NCI-H2107 (cell line): Measurements from ENCODE around the gene CSTF1.
A peak's percentile ranks its signal among the peaks of the same experiment; 100 is the strongest.

Experiments used
- DNase-seq: peaks from one replicate; lab custom pipeline; 2025; lab: John Stamatoyannopoulos, UW

Gene CSTF1

DNA sequence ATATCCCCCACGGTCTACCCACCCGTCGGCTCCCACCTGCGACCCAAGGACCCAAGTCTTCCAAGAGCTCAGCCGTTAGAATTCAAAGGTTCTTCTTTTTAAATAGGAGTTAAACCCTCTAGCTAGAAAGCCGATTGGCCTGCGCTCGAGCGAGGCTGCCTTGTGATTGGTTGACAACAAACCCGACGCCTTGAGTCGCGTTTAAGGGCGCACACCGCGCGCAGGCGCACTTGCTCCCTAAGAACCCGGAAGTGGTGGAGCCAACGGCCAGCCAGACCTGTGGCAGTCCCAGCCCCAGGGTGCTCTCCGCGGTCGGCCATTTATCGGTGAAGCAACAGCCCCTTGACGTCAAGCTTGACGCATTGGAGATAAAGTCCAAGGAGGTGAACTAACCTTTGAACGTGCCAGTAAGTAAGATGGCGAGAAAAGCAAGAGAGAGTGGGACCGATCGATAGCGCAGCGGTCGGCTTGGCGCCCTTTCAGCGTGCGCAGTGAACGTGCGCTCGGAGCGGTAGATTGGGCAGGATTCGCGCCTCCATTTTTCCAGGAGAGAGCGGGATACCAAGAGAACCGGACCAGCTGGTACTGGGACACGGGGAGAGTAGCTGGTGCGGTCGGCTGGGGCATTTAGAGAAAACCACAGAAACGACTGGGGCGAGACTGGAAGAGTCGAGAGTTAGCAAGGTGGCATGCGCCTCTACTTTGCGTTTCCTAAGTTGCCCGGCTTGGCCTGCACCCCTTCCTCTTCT lies at the start of gene CSTF1, which contains the start of gene AURKA:
CSTF1 (plus strand) TSS at position 514 of the 749 bp plus-strand sequence. CDS start 2,908 bp downstream, outside the sequence.
AURKA (minus strand) TSS at position 84 of the 749 bp plus-strand sequence. CDS start 4,018 bp downstream, outside the sequence.
- peak; percentile 97 for DNase-seq

DNA sequence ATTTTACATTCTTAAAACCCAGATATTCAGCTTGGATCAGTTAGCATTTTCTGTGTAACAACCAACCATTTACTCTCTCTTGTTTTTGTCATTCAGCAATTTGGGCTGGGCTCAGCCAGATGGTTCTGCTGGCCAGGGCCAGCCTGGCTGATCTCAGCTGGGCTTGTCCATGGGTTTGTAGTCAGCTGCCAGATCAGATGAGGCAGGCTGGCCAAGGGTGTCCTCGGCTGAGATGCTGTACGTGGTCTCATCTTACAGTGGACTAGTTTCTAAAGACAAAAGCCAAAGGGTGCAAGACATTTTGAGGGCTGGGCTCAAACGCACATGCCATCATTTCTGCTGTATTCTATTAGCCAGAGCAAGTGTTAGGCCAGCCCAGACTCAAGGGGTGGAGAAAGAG lies 49.7 kb upstream of the CSTF1 start:
- no peak for DNase-seq

DNA sequence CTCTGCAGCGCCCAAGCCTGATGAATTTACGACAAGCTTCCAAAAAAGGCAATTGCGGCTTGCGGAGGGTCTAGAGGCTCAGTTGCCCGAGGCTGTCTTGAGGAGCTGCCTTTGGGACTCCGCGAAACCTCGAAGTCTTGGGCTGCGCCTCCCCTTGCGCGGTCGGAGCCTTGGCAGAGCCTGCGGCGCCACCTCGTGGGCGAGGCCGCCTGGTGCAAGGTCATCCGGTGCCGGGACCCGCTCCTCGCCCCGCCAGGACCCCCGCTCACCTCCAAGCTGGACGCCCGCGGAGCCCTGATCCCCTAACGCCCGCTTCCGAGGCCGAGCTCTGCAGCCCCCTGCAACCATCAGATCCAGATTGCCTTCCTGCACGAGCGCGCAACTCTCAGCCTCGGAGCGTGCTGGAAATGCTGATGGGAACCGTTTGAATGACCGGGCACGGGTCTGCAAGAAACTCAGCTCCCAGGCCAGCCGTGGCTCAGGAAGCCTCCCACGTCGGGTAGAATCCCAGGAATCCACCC lies 48.5 kb upstream of the CSTF1 start:
- DNase-seq: no peak

DNA sequence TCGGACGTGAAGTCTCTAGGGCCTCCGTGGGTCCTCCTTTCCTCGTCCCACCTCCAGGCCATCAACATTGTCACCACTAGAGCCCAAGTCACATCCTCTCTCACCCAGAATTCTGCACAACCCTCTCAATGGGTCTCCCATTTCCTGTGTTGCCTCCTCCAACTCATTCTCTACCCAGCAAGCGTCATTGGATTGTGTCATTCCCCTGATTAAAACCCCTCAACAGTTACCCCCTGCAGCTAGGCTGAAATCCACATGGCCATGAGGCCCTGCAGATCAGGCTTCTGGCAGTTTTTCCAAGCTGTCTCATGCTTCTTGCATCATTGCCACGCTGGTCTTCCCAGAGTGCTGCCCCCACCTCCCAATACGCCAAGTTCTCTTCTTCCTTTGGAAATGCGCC lies 46.5 kb upstream of the CSTF1 start:
- DNase-seq: no peak

DNA sequence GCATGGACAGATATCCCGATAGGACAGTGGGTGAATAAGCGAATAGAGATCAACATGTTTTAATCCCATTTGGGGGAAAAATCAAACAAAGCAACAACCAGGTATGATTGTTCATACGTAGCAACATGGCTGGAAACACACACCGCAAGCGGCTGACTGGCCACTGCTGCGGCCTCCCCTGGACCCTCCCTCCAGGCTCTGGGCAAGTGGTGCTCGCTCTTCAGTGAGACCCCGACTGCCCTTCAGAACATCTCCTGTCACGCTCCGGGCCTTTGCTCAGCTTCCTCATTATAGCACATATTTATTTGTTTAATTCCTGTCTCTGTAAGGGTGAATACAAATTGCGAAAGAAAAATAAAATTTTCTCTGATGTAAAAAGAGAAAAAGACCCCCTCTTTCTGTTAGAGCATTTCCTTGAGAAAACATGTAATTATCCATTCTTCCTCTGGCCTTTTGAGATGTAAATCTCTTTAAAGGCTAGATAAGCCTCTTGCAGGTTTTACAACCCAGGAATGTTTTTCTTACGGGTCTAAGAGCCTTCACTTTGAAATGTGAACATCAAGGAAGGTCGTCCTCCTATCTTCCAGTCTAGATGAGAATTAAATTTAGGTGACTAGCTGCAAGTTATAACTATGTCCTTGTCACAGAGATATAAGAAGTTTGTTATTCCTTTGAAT lies 44.7 kb upstream of the CSTF1 start:
- no peak for DNase-seq

DNA sequence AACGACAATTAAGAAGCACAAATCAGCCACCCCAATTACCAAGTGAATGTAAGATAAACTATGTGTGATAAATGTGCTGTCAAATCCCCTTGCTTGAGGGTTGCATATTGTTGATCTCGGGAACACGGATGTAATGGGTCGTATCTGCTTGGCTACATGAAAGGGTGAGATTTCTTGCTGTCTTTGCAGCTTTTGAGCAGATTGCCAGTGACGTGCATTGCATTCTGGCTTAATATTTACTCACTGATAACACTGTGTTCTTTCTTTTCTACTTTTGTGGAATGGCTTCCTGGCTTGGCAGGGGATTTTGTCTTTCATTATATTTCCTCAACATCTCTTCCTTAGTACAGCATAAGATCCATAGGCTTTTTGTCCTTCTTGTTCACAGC lies 44.1 kb upstream of the CSTF1 start:
- DNase-seq: no peak

DNA sequence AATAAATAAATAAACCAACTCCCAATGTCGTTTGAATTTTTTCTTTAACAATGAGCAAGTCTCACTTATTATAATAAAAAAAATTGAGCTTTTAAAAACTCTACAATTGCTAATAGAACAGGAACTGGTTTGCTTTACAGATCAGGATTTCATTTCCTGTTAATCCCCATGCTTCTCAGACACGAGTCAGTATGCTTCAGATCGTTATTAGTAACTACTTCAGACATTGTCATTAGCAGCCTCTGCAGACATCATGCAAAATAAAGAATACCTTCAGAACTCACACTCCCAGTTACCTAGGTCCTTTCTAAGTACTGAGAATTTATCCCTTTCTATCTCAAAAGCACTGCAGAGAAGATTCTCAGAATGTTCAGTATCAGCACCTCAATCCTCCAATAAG lies 43.7 kb upstream of the CSTF1 start:
- no peak for DNase-seq

DNA sequence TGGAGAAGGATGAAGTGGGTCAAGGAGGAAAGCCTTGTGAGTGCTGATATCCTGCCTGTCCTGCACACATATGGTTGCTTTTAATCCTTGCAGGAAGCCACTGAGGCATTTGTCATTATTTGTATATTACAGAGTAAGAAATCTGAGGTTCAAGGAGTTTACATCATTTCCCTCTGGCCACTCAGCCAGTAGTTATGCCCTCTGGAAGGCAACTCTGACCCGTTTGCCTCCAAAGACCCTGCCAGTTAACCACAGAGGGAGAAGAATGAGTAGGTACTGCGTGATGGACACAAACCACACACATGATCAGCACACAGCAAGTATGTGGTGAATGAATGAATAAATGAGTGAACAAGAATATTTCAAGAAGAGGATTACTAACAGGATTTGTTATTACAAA lies 41.6 kb upstream of the CSTF1 start:
- no peak for DNase-seq

DNA sequence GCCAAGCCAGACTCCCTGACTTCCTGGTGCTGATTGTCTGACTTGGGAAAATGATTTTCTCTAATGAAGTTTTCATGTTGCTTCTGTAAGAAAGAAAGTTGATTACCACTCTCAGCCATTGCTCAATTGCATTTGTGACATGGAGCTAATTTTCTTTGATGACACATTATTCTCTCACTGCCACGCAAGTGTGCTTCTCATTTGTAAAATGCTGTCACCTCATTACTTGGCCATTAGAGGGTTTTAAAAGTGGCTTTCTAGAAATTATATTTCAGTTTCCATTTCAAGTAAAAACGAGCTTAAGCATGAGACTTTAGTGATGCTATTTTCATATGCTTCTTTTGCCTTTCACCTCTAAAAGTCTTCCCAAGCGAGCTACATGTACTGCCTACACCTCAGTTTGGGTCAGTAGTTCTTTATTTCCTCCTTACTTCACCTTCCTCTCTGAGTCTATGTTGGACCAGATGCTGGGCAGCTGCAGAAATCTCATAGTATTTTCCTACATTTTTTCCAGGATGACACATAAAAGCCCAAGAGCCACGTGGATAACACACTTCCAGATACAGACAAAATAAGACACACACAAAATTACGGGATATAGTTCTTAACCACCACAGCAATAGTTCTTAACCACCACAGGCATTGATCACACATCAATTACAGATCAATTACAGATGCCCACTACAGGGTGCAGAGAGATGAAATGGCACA lies 39.9 kb upstream of the CSTF1 start:
- no peak for DNase-seq

DNA sequence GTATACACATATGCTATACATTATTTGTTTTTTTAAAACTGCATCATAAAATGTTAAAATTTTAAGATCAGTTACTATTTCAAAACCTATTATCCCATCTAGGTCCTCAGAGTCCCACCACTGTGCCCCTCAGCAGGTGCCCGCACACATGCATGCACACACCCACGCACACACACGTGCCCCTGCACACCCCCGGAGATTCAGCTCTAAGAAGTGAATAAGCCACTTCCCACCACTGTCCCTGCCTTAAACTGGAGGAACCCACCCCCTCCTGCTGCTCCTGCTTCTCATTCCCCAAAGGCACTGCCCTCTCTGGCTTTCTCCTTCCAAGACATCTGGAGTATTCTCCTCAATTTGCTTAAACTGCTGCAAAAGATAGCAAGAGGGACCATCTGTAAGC lies 39.1 kb upstream of the CSTF1 start:
- no peak for DNase-seq

DNA sequence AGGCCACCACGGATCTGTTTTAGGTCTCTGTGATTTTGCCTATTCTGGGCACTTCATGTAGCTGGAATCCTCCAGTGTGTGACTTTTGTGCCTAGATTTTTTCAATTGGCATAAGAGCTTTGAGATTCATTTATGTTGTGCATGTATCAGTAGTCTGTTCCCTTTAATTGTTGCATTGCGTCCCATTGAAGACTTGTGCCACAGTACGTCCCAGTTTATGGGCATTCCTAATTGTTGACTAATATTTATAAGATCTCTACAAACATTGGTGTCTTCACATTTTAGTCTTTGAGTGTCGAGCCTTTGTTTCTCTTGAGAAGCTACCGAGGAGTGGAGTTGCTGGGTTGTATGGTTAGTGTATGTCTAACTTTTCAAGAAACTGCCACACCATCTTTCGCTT lies 34.4 kb upstream of the CSTF1 start:
- no peak for DNase-seq

DNA sequence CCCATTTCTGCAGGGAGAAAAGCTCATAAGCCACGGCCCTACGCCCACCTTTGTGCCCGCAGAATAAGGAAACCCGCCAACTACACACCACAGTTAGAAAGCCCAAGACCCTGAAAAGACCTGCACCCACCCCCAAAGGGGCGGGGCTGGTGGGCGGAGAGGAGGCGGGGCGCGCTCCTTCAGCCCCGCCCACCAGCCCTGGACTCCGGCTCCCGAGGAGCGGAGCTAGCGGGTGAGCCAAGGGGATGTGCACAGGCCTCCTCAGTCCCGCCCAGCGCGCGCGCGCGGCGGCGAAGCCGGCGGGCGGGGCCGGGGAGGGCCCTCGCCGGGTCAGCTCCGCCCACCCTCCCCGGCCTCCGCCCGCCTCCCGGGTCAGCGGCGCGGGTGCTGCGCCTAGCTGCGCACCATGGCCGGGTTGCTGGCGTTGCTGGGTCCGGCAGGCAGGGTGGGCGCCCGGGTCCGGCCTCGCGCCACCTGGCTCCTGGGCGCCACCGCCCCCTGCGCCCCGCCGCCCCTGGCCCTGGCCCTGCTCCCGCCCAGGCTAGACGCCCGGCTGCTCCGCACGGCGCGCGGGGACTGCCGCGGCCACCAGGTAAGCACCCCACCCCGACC lies 33.7 kb upstream of the CSTF1 start, which contains the start of gene FAM210B:
FAM210B (plus strand) TSS at position 375 of the 612 bp plus-strand sequence; CDS start at position 407, 32 bp downstream.
- DNase-seq: peak; percentile 60

DNA sequence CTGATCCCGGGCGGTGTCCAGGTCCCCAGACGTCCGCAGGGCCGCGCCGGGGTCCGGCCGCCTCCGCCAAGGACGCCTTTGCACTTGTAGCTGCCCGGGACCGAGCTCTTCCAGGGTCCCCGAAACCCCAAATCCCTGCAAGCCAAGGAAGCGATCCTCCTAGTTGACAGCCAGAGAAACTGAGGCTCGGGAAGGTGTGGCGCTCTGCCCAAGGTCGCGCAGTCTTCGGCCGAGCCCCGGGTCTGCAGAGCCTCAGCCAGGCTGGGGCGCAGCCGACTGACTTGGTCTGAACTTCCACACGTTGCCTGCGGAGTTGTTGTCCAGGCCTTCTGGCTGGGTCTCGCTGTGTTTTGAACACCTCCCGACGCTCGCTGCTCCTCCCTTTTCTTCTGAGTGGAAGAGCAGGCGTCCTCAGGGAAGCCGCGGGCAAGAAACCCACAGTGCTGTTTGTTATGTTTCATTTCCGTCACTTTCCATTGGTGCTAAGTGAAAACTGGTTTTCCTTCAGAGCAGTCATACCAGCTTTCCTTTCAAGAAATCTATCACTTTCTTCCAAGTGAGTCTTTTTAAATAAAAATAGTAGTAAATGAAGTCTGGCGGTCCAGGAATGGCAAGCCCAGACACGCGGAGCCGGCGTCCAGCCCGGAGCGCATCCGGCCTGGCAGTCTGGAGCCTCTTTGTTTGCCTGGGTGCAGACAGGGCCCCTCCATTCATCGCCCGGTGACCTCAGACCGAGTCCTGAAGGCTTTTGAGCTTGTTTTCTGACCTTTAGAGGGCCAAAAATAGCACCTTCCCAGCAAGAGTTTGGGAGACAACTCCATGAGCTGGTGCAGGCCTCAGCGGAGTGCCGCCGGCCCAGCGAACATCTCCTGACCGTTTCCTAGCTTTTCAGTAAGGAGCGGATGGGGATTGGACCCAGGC lies 33.0 kb upstream of the CSTF1 start:
- peak; percentile 20 for DNase-seq

DNA sequence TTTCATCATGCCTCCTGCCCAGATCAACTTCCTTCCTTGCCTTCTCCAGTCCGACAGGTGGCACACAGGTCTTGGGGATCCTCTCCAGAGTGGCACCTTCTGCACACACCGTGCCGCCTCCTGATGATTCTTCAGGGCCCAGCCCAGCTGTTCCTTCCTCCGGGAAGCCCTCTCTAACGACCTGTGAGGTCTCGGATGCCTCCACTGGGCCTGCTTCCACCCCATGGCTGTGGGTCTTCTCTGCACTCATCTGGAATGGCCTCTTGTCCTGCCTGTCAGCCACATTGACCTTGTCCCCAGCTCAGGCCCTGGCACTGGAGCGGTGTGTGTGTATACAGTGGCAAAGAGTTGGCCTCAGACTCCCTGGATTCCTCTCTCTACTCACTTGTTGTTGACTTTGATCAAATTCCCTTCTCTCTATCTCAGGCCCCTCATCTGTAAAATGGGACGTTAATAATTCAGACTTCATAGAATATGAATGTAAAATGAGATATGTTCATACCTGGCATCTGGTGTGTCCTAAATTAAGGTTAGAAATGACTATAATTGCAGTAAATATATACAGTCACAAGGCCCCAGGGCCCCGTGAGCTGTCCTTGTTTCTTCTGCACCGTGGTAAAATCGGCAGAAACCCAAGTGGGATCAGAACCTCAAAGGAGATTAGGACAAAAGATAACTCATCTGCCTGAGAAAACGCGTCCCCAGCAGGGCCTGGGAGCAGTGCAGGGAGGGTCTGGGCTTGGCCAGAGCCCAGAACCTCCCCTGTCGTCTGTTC lies 32.1 kb upstream of the CSTF1 start:
- no peak for DNase-seq

DNA sequence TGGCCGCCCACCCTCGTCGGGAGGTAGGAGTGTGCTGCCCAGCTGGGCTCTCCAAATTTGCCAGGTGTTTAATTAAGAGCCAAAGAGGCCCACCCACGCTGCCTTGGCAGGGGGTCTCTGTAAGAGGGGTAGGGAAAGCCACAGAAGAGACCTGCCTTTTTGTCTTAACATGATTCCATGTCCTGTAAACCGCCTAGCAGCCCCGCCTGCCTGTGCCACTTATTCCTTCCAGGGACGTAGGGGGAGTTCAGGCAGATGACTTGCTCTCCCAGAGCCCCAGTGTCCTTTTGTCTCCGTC lies 31.6 kb upstream of the CSTF1 start:
- no peak for DNase-seq

DNA sequence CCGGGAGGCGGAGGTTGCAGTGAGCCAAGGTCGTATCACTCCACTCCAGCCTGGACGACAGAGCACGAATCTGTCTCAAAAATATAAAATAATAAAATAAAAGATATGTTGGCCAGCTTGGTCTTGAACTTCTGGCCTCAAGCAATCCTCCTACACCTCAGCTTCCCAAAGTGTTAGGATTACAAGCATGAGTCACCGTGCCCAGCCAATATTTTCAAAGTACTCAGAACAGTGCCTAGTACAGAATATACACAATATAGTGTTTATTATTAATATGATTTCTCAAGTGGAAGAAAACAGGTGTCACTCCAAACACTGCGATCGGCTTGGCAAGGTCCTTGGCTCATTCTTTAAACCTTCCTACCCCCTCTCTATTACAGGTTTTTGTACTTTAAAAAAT lies 30.5 kb upstream of the CSTF1 start:
- no peak for DNase-seq

DNA sequence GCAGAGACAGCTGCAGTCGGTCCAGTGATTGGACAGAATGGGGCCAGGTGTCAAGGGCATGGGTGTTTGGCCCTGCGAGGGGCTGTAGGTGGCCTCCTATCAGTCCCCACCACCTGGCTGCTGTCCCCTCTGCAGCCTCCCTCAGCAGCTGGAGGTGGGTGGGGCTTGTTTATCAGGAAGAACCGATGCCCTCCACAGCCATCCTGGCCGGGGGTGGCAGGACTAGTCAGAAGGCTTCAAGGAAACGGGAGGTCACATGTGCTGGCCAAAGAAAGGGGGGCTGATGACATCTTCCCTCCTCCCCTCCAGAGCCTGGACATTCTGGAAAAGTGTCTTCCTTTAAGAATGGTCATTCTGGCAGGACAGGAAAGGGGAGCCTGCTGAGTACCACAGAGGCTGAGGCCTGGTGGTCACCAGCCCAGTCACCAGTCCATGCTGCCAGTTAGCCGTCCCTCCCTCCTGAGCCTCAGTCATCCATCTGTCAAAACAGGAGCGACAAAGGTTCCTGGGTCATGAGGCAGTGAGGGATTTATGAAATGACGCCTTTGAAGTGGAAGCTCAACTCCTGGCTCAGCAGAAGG lies 29.5 kb upstream of the CSTF1 start:
- no peak for DNase-seq

DNA sequence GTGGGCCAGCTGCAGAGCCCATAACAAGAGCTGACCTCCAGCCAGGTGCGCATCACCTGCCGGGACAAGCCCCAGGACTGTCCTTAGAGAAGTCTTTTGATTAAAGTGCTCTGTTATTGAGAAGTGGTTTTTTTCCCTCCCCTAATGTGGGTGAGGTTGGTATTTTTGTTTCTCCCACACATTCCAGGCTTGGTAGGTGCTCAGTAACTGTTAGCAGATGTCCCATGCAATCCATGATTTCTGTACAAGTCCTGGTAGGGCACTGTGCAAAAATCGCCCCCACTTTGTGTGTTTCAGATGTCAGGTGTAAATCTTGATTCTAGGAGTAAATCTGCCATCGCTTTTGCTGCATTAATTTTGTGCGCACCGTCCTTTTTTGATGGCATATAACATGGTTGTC lies 29.0 kb upstream of the CSTF1 start:
- DNase-seq: no peak

DNA sequence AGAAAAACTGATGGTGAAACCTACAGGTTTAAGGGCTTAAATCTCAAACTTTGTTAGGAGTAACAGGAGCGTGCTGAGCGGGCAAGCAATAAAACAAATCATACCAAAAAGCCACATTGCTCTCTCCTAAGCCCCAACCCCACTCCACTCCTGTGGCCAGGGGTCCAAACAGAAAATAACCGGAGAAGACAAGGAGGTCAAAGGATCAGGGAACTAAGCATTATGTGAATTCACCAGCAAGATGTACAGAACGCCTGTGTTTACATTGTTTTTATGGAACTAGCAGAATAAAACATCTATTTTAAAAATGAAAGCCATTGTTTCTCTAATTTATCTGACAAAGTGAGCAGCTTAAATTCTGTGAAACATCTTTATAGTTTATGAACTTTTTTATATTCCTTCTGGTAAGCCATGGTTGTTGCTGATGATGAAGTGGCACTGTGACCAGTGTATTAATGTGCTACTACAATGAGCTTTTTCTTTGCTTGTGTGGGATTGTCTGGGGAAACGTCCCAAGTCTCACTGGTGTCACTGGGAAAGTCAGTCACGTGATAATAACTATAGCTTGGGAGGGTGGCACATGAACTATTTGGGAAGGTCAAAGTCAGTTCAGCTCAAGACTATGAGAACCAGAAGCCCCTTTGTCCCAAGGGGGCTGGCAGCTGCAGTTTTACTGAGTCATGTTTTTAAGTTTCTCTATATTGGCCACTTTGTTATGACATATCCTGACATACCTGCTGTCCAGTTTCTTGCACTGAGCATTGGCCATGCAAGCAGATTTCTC lies 23.9 kb upstream of the CSTF1 start:
- no peak for DNase-seq
